MM.1S (cell line): ENCODE data around the gene DLGAP1.

Experiments used
- DNase-seq: peaks from one replicate; pipeline ENCODE4 v3.0.0-alpha.2; 2015
- H2AFZ ChIP-seq: fragments of 300-600 bp; sonication (generic); 2 replicates; pipeline ENCODE4 v1.6.0; 2016; ENCODE audit warnings: antibody characterized with exemption, low read length
- H3F3A ChIP-seq: fragments of 300-600 bp; sonication (generic); 2 replicates; pipeline ENCODE4 v1.6.1; 2016; ENCODE audit warnings: mild to moderate bottlenecking, antibody characterized with exemption, low read length, moderate library complexity, mixed read lengths; ENCODE audit not compliant: insufficient read depth
- H3K27ac ChIP-seq: fragments of 300-600 bp; sonication (generic); 2 replicates; pipeline ENCODE4 v1.5.1; 2016; ENCODE audit warnings: mild to moderate bottlenecking, low read length
- H3K27me3 ChIP-seq: fragments of 300-600 bp; sonication (generic); replicated peaks from 2 replicates; pipeline ENCODE4 v1.6.0; 2016; ENCODE audit warnings: low read length; ENCODE audit not compliant: insufficient read depth
- H3K36me3 ChIP-seq: fragments of 300-600 bp; sonication (generic); replicated peaks from 2 replicates; pipeline ENCODE4 v1.6.1; 2016; ENCODE audit warnings: mild to moderate bottlenecking, low read length, mixed read lengths; ENCODE audit not compliant: insufficient read depth
- H3K4me1 ChIP-seq: fragments of 300-600 bp; sonication (generic); 2 replicates; pipeline ENCODE4 v1.6.1; 2016; ENCODE audit warnings: low read length, mixed read lengths
- H3K4me2 ChIP-seq: fragments of 300-600 bp; sonication (generic); 2 replicates; pipeline ENCODE4 v1.6.0; 2016; ENCODE audit warnings: low read depth, low read length
- H3K4me3 ChIP-seq: fragments of 300-600 bp; sonication (generic); 2 replicates; pipeline ENCODE4 v1.5.1; 2016; ENCODE audit warnings: low read length, mixed read lengths
- H3K79me2 ChIP-seq: fragments of 300-600 bp; sonication (generic); 2 replicates; pipeline ENCODE4 v1.6.1; 2016; ENCODE audit warnings: mixed run types, low read length, mixed read lengths
- H3K9ac ChIP-seq: fragments of 300-600 bp; sonication (generic); 2 replicates; pipeline ENCODE4 v1.6.1; 2016; ENCODE audit warnings: low read length, mixed read lengths
- H3K9me2 ChIP-seq: fragments of 300-600 bp; sonication (generic); replicated peaks from 2 replicates; pipeline ENCODE4 v1.6.1; 2016; ENCODE audit warnings: mild to moderate bottlenecking, low read length, mixed read lengths; ENCODE audit not compliant: insufficient read depth
- H3K9me3 ChIP-seq: fragments of 300-600 bp; sonication (generic); replicated peaks from 2 replicates; pipeline ENCODE4 v1.6.1; 2016; ENCODE audit warnings: mild to moderate bottlenecking, low read length, mixed read lengths; ENCODE audit not compliant: insufficient read depth
- H4K20me1 ChIP-seq: fragments of 300-600 bp; sonication (generic); 2 replicates; pipeline ENCODE4 v1.6.1; 2016; ENCODE audit warnings: mild to moderate bottlenecking, low read length, moderate library complexity, mixed read lengths; ENCODE audit not compliant: insufficient read depth
- EZH2 ChIP-seq: fragments of 300-600 bp; sonication (generic); optimal IDR thresholded peaks from 2 replicates; pipeline ENCODE3; 2017; ENCODE audit warnings: low read depth, mild to moderate bottlenecking, antibody characterized with exemption, low read length, mixed read lengths
- EZH2phosphoT487 ChIP-seq: fragments of 300-600 bp; sonication (generic); IDR thresholded peaks from 2 replicates; pipeline ENCODE4 v1.6.1; 2018; ENCODE audit warnings: antibody characterized with exemption, low read length
- TF ChIP-seq, protein P1 (sequence below): fragments of 300-600 bp; sonication (generic); IDR thresholded peaks from 2 replicates; pipeline ENCODE4 v1.5.1; 2016; ENCODE audit warnings: antibody characterized with exemption, low read length, mixed read lengths

The DLGAP1 gene

GRCh38 chr18:3823073-3823472 is 632.0 kb downstream of the DLGAP1 start:
- Histone ChIP-seq H3K36me3 (no peaks in the 10 kb centered on the region), H3K4me1 (no peaks in the 10 kb centered on the region), H4K20me1 (no peaks in the 10 kb centered on the region), H3F3A (no peaks in the 10 kb centered on the region), H3K27me3 (no peaks in the 10 kb centered on the region), H3K9me2 (no peaks in the 10 kb centered on the region), H3K4me2 (no peak overlapping the region), H3K4me3 (no peak overlapping the region), H3K27ac (no peak overlapping the region), H3K79me2 (no peaks in the 10 kb centered on the region), H3K9me3 (no peaks in the 10 kb centered on the region), H2AFZ (no peak overlapping the region), H3K9ac (no peak overlapping the region)
- TF ChIP-seq EZH2phosphoT487 (no peak), EZH2 (no peak)
- TF ChIP-seq, protein P1, sequence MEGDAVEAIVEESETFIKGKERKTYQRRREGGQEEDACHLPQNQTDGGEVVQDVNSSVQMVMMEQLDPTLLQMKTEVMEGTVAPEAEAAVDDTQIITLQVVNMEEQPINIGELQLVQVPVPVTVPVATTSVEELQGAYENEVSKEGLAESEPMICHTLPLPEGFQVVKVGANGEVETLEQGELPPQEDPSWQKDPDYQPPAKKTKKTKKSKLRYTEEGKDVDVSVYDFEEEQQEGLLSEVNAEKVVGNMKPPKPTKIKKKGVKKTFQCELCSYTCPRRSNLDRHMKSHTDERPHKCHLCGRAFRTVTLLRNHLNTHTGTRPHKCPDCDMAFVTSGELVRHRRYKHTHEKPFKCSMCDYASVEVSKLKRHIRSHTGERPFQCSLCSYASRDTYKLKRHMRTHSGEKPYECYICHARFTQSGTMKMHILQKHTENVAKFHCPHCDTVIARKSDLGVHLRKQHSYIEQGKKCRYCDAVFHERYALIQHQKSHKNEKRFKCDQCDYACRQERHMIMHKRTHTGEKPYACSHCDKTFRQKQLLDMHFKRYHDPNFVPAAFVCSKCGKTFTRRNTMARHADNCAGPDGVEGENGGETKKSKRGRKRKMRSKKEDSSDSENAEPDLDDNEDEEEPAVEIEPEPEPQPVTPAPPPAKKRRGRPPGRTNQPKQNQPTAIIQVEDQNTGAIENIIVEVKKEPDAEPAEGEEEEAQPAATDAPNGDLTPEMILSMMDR, result no peak
- no peak for DNase-seq

DNA sequence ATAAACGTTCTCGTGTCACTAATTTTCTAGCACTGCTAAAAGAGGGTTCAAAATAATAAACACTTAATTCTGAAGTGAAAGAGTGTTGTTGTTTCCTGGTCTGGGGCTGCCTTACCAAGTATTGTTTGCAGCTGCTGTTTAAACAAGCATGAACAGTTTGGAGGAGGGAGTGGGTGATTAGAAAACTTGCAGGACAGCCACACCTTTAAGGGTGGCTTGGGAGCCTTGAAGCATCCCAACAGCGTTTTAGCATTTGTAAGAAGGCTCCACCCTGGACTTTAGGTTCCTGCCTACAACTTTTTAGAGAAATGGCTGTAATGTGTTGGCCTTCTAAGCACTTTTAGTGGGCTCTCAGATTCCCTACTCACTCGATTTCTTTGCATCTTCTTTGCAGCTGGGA is 633.6 kb downstream of the DLGAP1 start:
- Histone ChIP-seq H3K27ac (no peak overlapping the region), H3K4me1 (no peaks in the 10 kb centered on the region), H3K27me3 (no peaks in the 10 kb centered on the region), H3K9me2 (no peaks in the 10 kb centered on the region), H3K36me3 (no peaks in the 10 kb centered on the region), H3K4me2 (no peak overlapping the region), H3K4me3 (no peak overlapping the region), H3K9ac (no peak overlapping the region), H2AFZ (no peak overlapping the region), H3F3A (no peaks in the 10 kb centered on the region), H3K79me2 (no peaks in the 10 kb centered on the region), H3K9me3 (no peaks in the 10 kb centered on the region), H4K20me1 (no peaks in the 10 kb centered on the region)
- no peak for DNase-seq
- TF ChIP-seq EZH2 (no peak), EZH2phosphoT487 (no peak)
- TF ChIP-seq, protein P1, result no peak

GRCh38 chr18:3819961-3820360 is 635.1 kb downstream of the DLGAP1 start:
- H3F3A ChIP-seq, result no peaks in the 10 kb centered on the region
- TF ChIP-seq, protein P1, result no peak
- TF ChIP-seq EZH2 (no peak), EZH2phosphoT487 (no peak)
- no peaks in the 10 kb centered on the region for H3K79me2 ChIP-seq
- H3K27ac ChIP-seq, result no peak overlapping the region
- H3K27me3 ChIP-seq, result no peaks in the 10 kb centered on the region
- no peak overlapping the region for H3K9ac ChIP-seq
- no peak overlapping the region for H2AFZ ChIP-seq
- H3K4me1 ChIP-seq, result no peaks in the 10 kb centered on the region
- H3K9me3 ChIP-seq, result no peaks in the 10 kb centered on the region
- H3K4me3 ChIP-seq, result no peak overlapping the region
- no peak for DNase-seq
- H3K4me2 ChIP-seq, result no peak overlapping the region
- H3K36me3 ChIP-seq, result no peaks in the 10 kb centered on the region
- H3K9me2 ChIP-seq, result no peaks in the 10 kb centered on the region
- H4K20me1 ChIP-seq, result no peaks in the 10 kb centered on the region
